Measurements from ENCODE around the gene LRRC75B.
"Not testable (repeated sequence)": the region's sequence is repeated elsewhere in the genome, so short reads cannot be mapped to it uniquely, and the experiment has no call there.

The LRRC75B gene

GRCh38 chr22:24603770-24604629 is 11.1 kb upstream of the LRRC75B start:
- Histone ChIP-seq H3K27ac (ENCODE audit: low read depth, low read length) (peak overlapping the region; percentile 44), H3K9ac (ENCODE audit: low read length) (peak overlapping the region; percentile 4), H3K56ac (ENCODE audit: low read length) (peak overlapping the region; percentile 76)
- H3K4me2 ChIP-seq (ENCODE audit: low read length); H2BK120ac ChIP-seq (ENCODE audit: low read depth, low read length); H3K4me3 ChIP-seq (ENCODE audit: low read length); H3K4me1 ChIP-seq (ENCODE audit: control insufficient read depth, low read depth, low read length); H3K79me2 ChIP-seq (ENCODE audit: control insufficient read depth, insufficient read depth, low read length); H3K79me1 ChIP-seq (ENCODE audit: low read length); H3K4ac ChIP-seq (ENCODE audit: low read depth, low read length); H4K5ac ChIP-seq (ENCODE audit: low read length); H2AK5ac ChIP-seq (ENCODE audit: low read length); H3K36me3 ChIP-seq (ENCODE audit: control insufficient read depth, insufficient read depth, low read length); H3K27me3 ChIP-seq (ENCODE audit: insufficient read depth, low read length, poor library complexity); H2BK15ac ChIP-seq (replicated peaks; ENCODE audit: low read depth); H2BK5ac ChIP-seq (ENCODE audit: low read length); H3K18ac ChIP-seq (ENCODE audit: low read length); H4K8ac ChIP-seq (ENCODE audit: low read depth, low read length); H3K23ac ChIP-seq (ENCODE audit: low read length): not testable (repeated sequence)
- no CpG with 5 or more reads among the region's 18 CpGs for WGBS (ENCODE audit: extremely low coverage, insufficient coverage, low lambda C conversion rate)
- peak; percentile 57 for DNase-seq

DNA sequence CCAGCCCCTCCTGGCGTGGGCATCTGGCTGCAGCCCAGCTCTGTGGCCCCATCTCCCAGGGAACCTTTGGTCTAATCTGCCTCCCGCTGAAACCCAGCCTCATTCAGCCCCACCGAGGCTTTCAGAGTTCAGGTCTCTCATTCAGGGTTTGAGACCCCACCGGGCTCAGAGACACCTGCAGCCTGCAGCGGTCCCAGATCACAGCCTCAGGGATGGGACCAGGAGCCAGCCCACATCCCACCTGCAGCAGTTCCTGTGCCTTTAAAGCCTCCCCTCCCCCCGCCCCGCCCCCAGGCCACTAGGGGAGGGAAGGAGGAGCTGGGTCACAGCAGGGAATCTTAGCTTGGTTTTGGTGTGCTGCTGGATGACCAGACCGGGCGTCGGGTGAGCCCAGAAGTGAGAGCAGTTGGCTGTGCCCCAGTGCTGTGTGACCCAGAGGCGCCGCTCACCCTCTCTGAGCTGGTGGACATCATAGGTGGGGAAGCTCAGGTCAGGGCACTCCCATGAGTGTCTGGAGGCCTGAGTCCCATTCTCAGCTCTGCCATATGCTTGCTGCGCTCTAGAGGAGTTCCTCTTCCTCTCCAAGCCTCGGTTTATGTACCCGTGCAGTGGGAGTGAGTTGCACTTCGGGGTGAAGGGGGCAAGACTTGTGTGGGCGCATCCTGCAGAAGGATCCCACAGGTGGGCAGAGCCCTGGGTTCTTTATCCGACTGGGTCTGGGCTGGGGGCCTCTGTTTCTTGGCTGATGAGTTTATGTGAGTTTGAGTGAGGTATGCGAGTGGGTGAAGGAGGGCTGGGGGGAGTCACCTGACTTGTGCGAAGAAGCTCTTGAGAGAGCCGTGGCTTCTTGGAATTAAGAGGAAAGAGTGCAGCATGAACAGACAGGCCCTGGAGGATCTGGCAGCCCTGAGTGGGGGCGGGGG is 10.2 kb upstream of the LRRC75B start, which contains the start of gene GGT1:
TSS of gene GGT1 (plus strand) at position 347 of the 923 bp plus-strand sequence. CDS start 7,889 bp downstream, outside the sequence.
- not testable (repeated sequence) for H3K27me3 ChIP-seq (ENCODE audit: insufficient read depth, low read length, poor library complexity); H3K79me2 ChIP-seq (ENCODE audit: control insufficient read depth, insufficient read depth, low read length); H3K79me1 ChIP-seq (ENCODE audit: low read length); H2BK15ac ChIP-seq (replicated peaks; ENCODE audit: low read depth); H2BK5ac ChIP-seq (ENCODE audit: low read length); H3K4ac ChIP-seq (ENCODE audit: low read depth, low read length); H3K36me3 ChIP-seq (ENCODE audit: control insufficient read depth, insufficient read depth, low read length); H3K4me3 ChIP-seq (ENCODE audit: low read length); H3K4me2 ChIP-seq (ENCODE audit: low read length); H3K23ac ChIP-seq (ENCODE audit: low read length); H4K5ac ChIP-seq (ENCODE audit: low read length); H2AK5ac ChIP-seq (ENCODE audit: low read length); H4K8ac ChIP-seq (ENCODE audit: low read depth, low read length); H3K4me1 ChIP-seq (ENCODE audit: control insufficient read depth, low read depth, low read length); H3K18ac ChIP-seq (ENCODE audit: low read length)
- peak within 1 kb of the TSS; percentile 78 for H3K56ac ChIP-seq (ENCODE audit: low read length)
- peak; percentile 52 for DNase-seq
- WGBS (ENCODE audit: extremely low coverage, insufficient coverage, low lambda C conversion rate): no CpG with 5 or more reads among the region's 22 CpGs
- H2BK120ac ChIP-seq (ENCODE audit: low read depth, low read length): peak within 1 kb of the TSS; percentile 48
- peak within 1 kb of the TSS; percentile 24 for H3K9ac ChIP-seq (ENCODE audit: low read length)
- peak within 1 kb of the TSS; percentile 44 for H3K27ac ChIP-seq (ENCODE audit: low read depth, low read length)

- H3K4me1 ChIP-seq (ENCODE audit: control insufficient read depth, low read depth, low read length); H3K23ac ChIP-seq (ENCODE audit: low read length); H3K9ac ChIP-seq (ENCODE audit: low read length); H2AK5ac ChIP-seq (ENCODE audit: low read length); H3K4ac ChIP-seq (ENCODE audit: low read depth, low read length); H4K8ac ChIP-seq (ENCODE audit: low read depth, low read length); H3K4me3 ChIP-seq (ENCODE audit: low read length); H3K79me2 ChIP-seq (ENCODE audit: control insufficient read depth, insufficient read depth, low read length); H2BK120ac ChIP-seq (ENCODE audit: low read depth, low read length); H2BK5ac ChIP-seq (ENCODE audit: low read length); H4K5ac ChIP-seq (ENCODE audit: low read length); H2BK15ac ChIP-seq (replicated peaks; ENCODE audit: low read depth); H3K18ac ChIP-seq (ENCODE audit: low read length); H3K36me3 ChIP-seq (ENCODE audit: control insufficient read depth, insufficient read depth, low read length); DNase-seq; H3K79me1 ChIP-seq (ENCODE audit: low read length); H3K4me2 ChIP-seq (ENCODE audit: low read length); H3K27me3 ChIP-seq (ENCODE audit: insufficient read depth, low read length, poor library complexity); H3K56ac ChIP-seq (ENCODE audit: low read length); H3K27ac ChIP-seq (ENCODE audit: low read depth, low read length): not testable (repeated sequence)
- WGBS (ENCODE audit: extremely low coverage, insufficient coverage, low lambda C conversion rate): no CpG with 5 or more reads among the region's 11 CpGs
Measured at GRCh38 chr22:24602105-24602749, 9.4 kb upstream of the LRRC75B start.

DNA sequence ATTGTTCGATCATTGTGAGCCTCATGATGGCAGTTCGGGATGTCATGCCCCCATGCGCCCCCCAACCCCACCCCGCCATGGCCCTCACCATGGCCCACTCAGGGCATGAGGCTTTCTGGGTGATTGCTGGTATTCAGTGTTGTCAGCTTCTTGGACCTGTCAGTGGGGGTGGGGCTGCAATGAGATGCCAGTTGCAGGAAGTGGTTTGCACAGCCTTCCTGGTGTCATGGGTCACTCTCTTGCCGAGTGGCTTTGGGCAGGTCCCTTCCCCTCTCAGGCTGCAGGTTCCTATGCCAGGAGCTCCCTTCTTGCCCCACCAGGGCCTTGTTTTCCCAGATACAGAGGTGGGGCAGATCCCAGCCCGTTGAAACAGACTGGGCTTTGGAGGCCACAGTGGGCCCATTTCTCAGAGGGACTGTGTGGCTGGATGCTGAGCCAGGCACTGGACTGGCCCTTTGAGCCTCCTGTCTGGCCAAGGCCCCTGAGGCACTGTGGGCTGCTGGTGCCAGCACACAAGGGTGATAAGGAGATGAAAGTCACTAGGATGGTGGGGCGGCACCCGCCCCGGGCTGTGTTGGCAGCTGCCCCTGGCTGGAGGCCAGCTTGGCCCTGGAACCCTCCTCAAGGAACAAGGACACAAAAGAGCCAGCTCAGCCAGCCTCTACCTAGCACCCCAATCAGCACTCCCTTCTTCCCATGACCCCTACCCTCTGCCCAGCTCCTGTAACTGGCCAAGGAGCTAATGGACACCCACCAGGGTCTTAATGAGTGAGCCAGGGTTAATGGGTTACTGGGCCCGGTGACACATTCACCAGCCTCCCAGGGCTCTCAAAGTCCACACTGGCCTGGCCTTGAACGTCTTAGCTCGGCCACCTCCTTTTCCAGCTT is 8.6 kb upstream of the LRRC75B start:
- Histone ChIP-seq H3K4ac (ENCODE audit: low read depth, low read length) (no peak overlapping the region), H3K56ac (ENCODE audit: low read length) (no peak overlapping the region), H2BK120ac (ENCODE audit: low read depth, low read length) (no peak overlapping the region), H3K9ac (ENCODE audit: low read length) (no peak overlapping the region), H3K79me1 (ENCODE audit: low read length) (no peaks in the 10 kb centered on the region), H3K4me3 (ENCODE audit: low read length) (no peak overlapping the region), H3K79me2 (ENCODE audit: control insufficient read depth, insufficient read depth, low read length) (no peaks in the 10 kb centered on the region), H4K8ac (ENCODE audit: low read depth, low read length) (no peak overlapping the region), H3K23ac (ENCODE audit: low read length) (no peak overlapping the region), H2BK5ac (ENCODE audit: low read length) (no peak overlapping the region), H2BK15ac (replicated peaks; ENCODE audit: low read depth) (no peak overlapping the region), H3K36me3 (ENCODE audit: control insufficient read depth, insufficient read depth, low read length) (no peaks in the 10 kb centered on the region), H3K4me2 (ENCODE audit: low read length) (no peak overlapping the region), H2AK5ac (ENCODE audit: low read length) (no peak overlapping the region), H3K4me1 (ENCODE audit: control insufficient read depth, low read depth, low read length) (no peaks in the 10 kb centered on the region), H4K5ac (ENCODE audit: low read length) (no peak overlapping the region), H3K27ac (ENCODE audit: low read depth, low read length) (no peak overlapping the region), H3K18ac (ENCODE audit: low read length) (no peak overlapping the region), H3K27me3 (ENCODE audit: insufficient read depth, low read length, poor library complexity) (no peaks in the 10 kb centered on the region)
- no CpG with 5 or more reads among the region's 12 CpGs for WGBS (ENCODE audit: extremely low coverage, insufficient coverage, low lambda C conversion rate)
- DNase-seq: no peak
